Endothelial cell of umbilical vein (primary cell): ENCODE measurements around the gene EQTN.

Experiments used
- CTCF ChIP-seq, 2 donors: IDR thresholded peaks; 1 replicate in 1 of 2; 2 replicates in 1 of 2; pipeline ENCODE4 v1.5.1; 2011; ENCODE audit warnings: low read length in 2 of 2, mild to moderate bottlenecking in 2 of 2, moderate library complexity in 2 of 2, control low read depth in 1 of 2, inconsistent platforms in 1 of 2, low read depth in 1 of 2; ENCODE audit not compliant: insufficient read depth in 1 of 2; ENCODE audit errors: extremely low read depth in 1 of 2
- EZH2 ChIP-seq: IDR thresholded peaks from 2 replicates; pipeline ENCODE4 v1.6.1; 2012; ENCODE audit warnings: borderline replicate concordance, low read depth, mild to moderate bottlenecking, moderate library complexity, low read length, inconsistent platforms; ENCODE audit not compliant: severe bottlenecking
- POLR2A ChIP-seq: IDR thresholded peaks from 2 replicates; pipeline ENCODE4 v1.6.1; 2012; ENCODE audit warnings: low read depth, mild to moderate bottlenecking, control low read depth, low read length
- TF ChIP-seq, protein P1 (sequence below): IDR thresholded peaks from 2 replicates; pipeline ENCODE4 v1.6.1; 2011; ENCODE audit not compliant: insufficient read depth, insufficient read length

DNA sequence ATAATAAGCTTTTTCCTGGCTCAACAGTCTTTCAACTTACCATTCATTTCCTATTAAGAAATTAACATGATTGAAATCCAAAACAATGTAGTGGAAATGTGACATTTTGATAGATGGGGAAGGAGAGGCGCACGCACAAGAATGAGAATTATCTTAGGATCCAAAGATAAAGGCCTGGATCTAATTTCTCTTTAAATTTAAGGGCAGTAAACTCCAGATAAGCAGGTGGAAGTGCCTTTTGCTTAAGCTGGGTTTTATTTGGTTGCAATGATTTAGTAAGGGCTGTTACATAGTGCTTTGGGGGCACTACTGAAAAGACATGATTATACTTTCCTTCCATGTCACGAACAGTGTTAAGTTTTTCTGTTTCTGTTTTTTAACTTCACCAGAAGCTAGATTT is 17.3 kb downstream of the EQTN start:
- TF ChIP-seq CTCF (IDR thresholded peaks at IDR 0.05; ENCODE audit: extremely low read depth in 1 of 2, insufficient read depth in 1 of 2, low read depth in 1 of 2, low read length in 2 of 2) (no peak), POLR2A (no peak), EZH2 (no peak)
- TF ChIP-seq, protein P1, sequence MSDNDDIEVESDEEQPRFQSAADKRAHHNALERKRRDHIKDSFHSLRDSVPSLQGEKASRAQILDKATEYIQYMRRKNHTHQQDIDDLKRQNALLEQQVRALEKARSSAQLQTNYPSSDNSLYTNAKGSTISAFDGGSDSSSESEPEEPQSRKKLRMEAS = no peak
